22Rv1 (cell line): Measurements from ENCODE around the gene TEX28.
"Not testable (repeated sequence)": the region's sequence is repeated elsewhere in the genome, so short reads cannot be mapped to it uniquely, and the experiment has no call there.

Experiments
- ZFX ChIP-seq: fragments of 450-650 bp; IDR thresholded peaks from 2 replicates; pipeline ENCODE4 v1.6.1; 2017; ENCODE audit warnings: antibody characterized with exemption, borderline replicate concordance
- TF ChIP-seq, protein P1 (sequence below): fragments of 450-650 bp; IDR thresholded peaks from 2 replicates; pipeline ENCODE4 v1.5.1; 2017; ENCODE audit warnings: mild to moderate bottlenecking

DNA sequence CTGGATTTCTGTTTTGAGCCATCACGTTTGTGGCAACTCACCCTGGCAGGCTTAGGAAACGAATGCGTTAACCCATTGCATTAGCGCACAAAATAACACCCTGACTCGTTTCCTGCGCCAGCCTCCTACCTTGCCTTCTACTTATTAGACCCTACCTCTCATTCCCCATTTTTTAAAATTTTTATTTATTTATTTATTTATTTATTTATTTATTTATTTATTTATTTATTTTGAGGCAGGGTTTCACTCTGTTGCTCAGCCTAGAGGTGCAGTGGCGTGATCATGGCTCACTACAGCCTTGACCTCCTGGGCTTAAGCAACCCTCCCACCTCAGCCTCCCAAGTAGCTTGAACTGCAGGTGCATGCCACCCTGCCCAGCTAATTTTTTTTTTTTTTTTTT, 8.1 kb upstream of the TEX28 start:
- TF ChIP-seq, protein P1, sequence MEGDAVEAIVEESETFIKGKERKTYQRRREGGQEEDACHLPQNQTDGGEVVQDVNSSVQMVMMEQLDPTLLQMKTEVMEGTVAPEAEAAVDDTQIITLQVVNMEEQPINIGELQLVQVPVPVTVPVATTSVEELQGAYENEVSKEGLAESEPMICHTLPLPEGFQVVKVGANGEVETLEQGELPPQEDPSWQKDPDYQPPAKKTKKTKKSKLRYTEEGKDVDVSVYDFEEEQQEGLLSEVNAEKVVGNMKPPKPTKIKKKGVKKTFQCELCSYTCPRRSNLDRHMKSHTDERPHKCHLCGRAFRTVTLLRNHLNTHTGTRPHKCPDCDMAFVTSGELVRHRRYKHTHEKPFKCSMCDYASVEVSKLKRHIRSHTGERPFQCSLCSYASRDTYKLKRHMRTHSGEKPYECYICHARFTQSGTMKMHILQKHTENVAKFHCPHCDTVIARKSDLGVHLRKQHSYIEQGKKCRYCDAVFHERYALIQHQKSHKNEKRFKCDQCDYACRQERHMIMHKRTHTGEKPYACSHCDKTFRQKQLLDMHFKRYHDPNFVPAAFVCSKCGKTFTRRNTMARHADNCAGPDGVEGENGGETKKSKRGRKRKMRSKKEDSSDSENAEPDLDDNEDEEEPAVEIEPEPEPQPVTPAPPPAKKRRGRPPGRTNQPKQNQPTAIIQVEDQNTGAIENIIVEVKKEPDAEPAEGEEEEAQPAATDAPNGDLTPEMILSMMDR, result not testable (repeated sequence)
- not testable (repeated sequence) for TF ChIP-seq ZFX
